Prostate gland (tissue), 2 donors: ENCODE data around the gene SLC25A10. TPM values are rescaled to one million over a fixed set of nuclear protein-coding genes. Genes with fewer than 3 reads are reported as not detected.
A peak's percentile ranks its signal among the peaks of the same experiment; 100 is the strongest.

Source experiments
- DNase-seq: peaks from one replicate; pipeline ENCODE4 v3.0.0-alpha.2; 2019; ENCODE audit warnings: low spot score
- H3K27ac ChIP-seq, 2 donors: fragments of 200-600 bp; sonication (generic); 2 replicates each; pipeline ENCODE4 v1.5.1; 2017 to 2019
- H3K27me3 ChIP-seq: fragments of 200-600 bp; sonication (generic); replicated peaks from 2 replicates; pipeline ENCODE4 v1.5.1; 2019; ENCODE audit not compliant: insufficient read depth
- H3K36me3 ChIP-seq, 2 donors: fragments of 200-600 bp; sonication (generic); 1 replicate in 1 of 2; 2 replicates in 1 of 2; pipeline versions ENCODE4 v1.5.1 to v1.8.1; 2017 to 2019
- H3K4me1 ChIP-seq: fragments of 200-600 bp; sonication (generic); replicated peaks from 2 replicates; pipeline ENCODE4 v1.5.1; 2019
- H3K4me3 ChIP-seq, 2 donors: fragments of 200-600 bp; sonication (generic); 2 replicates each; pipeline ENCODE4 v1.5.1; 2017 to 2019
- H3K9me3 ChIP-seq: fragments of 200-600 bp; sonication (generic); 2 replicates; pipeline ENCODE4 v1.5.1; 2017
- POLR2A ChIP-seq: fragments of 450-650 bp; IDR thresholded peaks from one replicate; pipeline ENCODE4 v1.6.1; 2016; ENCODE audit warnings: antibody characterized with exemption, mild to moderate bottlenecking
- POLR2AphosphoS5 ChIP-seq: sonication (generic); formaldehyde crosslinking; IDR thresholded peaks from one replicate; pipeline ENCODE4 v1.6.1; 2017; ENCODE audit warnings: antibody characterized with exemption
- WGBS: methylation state at CpG from one replicate; pipeline ENCODE4 v1.1.5; 2018; 5-methylcytosine and 5-hydroxymethylcytosine counted together
- intact Hi-C: fragments of 100-400 bp; cut with DNase I; formaldehyde crosslinking; loops from one replicate; pipeline ENCODE4 v1.14.2; 2022
- total RNA-seq, 2 donors: library from RNA; depleted of rRNA; stranded (reverse); fragments of >200 nt; gene quantifications; one replicate each; pipeline ENCODE4 v1.1.0, GENCODE V29; 2016
- TF ChIP-seq, protein P1 (sequence below), 4 experiments: fragments of 200-600 bp in 2 of 4; fragments of 450-650 bp in 2 of 4; sonication (generic) in 2 of 4; IDR thresholded peaks; 1 replicate in 3 of 4; 2 replicates in 1 of 4; pipeline ENCODE4 v1.5.1; 2016 to 2019; ENCODE audit warnings: antibody characterized with exemption in 4 of 4, mild to moderate bottlenecking in 2 of 4, moderate library complexity in 2 of 4

Gene SLC25A10
- total RNA-seq, 2 donors from 2014 or later: 39.1 to 39.4 TPM

DNA sequence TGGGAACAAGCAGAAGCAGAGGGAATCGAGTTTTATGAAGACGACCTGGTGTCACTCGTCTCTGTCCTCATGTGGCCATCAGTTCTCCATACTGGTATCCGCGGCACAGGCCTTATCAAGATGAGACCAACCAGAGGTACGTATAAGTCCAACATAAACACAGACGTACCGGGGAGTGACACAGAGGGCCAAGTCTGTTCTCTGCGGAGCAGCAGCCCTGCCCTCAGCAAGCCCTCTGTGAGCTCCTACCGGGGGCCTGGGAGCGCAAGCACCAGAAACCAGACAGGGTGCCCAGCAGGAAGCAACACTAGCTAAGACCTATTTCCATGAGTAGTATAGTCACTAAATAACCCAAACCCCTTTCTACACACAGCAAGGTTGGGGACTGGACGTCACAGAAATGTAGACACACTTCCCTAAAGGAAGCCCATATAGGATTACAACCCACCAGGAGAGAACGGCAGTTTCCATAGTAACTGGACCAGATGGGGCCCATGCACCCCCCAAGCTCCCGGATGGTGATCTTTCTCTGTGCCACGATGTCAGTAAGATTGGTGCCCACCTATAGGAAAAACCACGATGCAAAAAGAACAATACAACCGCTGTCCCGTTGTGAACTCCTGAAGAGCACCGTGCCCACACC lies 29.4 kb upstream of the SLC25A10 start:
- Histone ChIP-seq H3K27ac (no peak overlapping the region), H3K27me3 (no peaks in the 10 kb centered on the region), H3K4me1 (peaks cover 11% of the 10 kb centered on the region), H3K9me3 (no peaks in the 10 kb centered on the region), H3K36me3 (peaks cover 0 to 16% of the 10 kb centered on the region in 2 donors), H3K4me3 (peak overlapping the region; percentile 96 to 97)
- TF ChIP-seq POLR2A (no peak), POLR2AphosphoS5 (no peak)
- TF ChIP-seq, protein P1, sequence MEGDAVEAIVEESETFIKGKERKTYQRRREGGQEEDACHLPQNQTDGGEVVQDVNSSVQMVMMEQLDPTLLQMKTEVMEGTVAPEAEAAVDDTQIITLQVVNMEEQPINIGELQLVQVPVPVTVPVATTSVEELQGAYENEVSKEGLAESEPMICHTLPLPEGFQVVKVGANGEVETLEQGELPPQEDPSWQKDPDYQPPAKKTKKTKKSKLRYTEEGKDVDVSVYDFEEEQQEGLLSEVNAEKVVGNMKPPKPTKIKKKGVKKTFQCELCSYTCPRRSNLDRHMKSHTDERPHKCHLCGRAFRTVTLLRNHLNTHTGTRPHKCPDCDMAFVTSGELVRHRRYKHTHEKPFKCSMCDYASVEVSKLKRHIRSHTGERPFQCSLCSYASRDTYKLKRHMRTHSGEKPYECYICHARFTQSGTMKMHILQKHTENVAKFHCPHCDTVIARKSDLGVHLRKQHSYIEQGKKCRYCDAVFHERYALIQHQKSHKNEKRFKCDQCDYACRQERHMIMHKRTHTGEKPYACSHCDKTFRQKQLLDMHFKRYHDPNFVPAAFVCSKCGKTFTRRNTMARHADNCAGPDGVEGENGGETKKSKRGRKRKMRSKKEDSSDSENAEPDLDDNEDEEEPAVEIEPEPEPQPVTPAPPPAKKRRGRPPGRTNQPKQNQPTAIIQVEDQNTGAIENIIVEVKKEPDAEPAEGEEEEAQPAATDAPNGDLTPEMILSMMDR (IDR thresholded peaks at IDR 0.05): no peak
- DNase-seq: no peak
- intact Hi-C loops: no loop called here
- WGBS: 25% methylated on average over 19 of the region's 19 CpGs

DNA sequence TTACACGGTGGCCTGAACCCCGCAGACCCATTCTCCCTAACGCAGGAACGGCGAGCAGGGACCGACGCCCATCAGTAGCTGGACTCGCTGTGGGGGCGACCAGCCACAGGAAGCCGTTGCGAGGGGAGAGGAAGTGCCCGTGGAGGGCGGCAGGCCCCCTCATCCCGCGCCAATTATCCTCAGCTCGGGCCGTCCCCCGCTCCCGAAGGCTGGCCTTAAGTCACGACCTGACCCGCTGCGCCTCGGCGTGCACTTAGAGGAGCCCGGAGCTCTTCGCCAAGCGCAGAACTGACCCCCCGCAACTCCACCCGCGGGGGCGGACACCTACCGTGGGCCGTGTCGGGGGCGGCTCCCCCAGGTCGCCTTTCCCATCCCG lies 28.9 kb upstream of the SLC25A10 start:
- no peaks in the 10 kb centered on the region for H3K27me3 ChIP-seq
- peaks cover 0 to 21% of the 10 kb centered on the region in 2 donors for H3K36me3 ChIP-seq
- TF ChIP-seq POLR2A (no peak), POLR2AphosphoS5 (no peak)
- TF ChIP-seq, protein P1 (IDR thresholded peaks at IDR 0.05): no peak
- H3K27ac ChIP-seq: peak overlapping the region; percentile 28 to 66
- peaks cover 11% of the 10 kb centered on the region for H3K4me1 ChIP-seq
- WGBS: under 1% methylated on average over 37 of the region's 37 CpGs
- H3K4me3 ChIP-seq: peak overlapping the region; percentile 96 to 97
- intact Hi-C loops: no loop called here
- no peak for DNase-seq
- no peaks in the 10 kb centered on the region for H3K9me3 ChIP-seq

DNA sequence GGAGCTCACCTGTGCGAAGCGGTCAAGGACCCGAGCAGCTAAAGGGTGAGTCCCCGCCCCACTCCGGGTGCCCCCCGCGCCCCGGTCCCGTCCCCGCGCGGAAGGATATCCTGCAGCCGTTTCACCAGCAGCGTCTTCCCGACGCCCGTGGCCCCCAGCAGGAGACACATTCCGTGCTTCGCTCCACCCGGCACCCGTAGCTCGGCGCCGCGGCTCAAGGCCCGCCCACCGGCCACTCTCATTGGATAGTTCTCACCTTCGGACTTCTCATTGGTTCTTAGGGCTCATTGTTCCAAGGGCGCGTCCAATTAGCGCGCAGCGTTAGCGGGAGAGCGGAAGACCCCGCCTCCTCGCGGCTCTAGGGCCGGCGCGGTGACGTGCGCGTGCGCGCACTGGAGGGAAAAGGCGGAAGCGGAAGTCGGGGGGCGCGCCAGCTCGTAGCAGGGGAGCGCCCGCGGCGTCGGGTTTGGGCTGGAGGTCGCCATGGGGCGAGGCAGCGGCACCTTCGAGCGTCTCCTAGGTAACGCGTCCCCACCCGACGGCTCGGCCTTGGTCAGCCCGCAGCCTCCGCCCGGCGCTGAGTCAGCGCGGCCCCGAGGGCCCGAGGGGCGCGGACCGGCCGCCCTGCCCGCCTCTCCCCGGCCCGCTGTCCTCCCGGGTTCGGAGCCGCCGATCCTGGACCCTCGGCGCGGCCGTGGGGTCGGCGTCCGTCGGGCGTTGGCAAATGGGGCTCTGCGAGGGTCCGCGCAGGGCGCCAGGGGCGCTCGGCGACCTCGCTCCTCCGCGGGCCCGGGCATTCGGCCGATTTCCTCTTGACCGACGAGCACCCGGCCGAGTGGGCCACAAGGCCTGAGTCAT lies 28.3 kb upstream of the SLC25A10 start, which contains the start of the genes ARL16 and HGS:
Gene ARL16, minus strand, starts transcription at position 214 of the 858 bp plus-strand sequence. Its CDS starts 44 bp downstream, at position 170.
Gene HGS, plus strand, starts transcription at position 428 of the 858 bp plus-strand sequence. Its CDS starts 56 bp downstream, at position 484.
- peak within 1 kb of the TSS; percentile 96 to 97 for H3K4me3 ChIP-seq
- intact Hi-C loops: no loop called here
- no peaks in the 10 kb centered on the region for H3K9me3 ChIP-seq
- WGBS: under 1% methylated on average over 66 of the region's 112 CpGs
- TF ChIP-seq POLR2A (peak; percentile 66), POLR2AphosphoS5 (peak; percentile 98)
- TF ChIP-seq, protein P1 (IDR thresholded peaks at IDR 0.05): peak in 1 of 4 experiments; percentile 30
- peaks cover 11% of the 10 kb centered on the region for H3K4me1 ChIP-seq
- H3K27me3 ChIP-seq: no peaks in the 10 kb centered on the region
- peak within 1 kb of the TSS; percentile 62 to 66 for H3K27ac ChIP-seq
- DNase-seq: peak; percentile 98
- peaks cover 0 to 22% of the 10 kb centered on the region in 2 donors for H3K36me3 ChIP-seq

DNA sequence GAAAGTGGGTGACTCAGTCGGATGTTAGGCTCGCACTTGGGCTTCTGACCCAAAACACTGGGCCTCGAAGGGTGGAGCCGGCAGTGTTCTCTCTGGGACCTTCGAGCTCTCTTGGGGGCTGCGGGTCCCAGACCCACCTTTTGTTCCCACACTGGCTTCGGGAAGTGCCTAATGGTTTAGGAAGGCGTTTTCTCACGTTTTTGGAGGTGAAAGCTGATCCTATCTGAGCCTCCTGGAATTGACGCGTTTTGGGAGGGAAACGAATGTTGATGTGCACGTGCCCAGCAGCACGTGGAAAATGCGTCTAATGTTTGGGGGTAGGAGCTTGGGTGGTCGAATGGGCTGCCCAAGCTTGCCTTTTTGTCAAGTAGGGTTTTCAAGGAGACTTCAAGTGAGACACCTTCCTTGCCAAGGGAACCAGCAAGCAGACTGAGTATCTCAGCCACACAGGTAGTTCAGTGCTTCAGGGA lies 27.6 kb upstream of the SLC25A10 start:
- H3K4me1 ChIP-seq: peaks cover 11% of the 10 kb centered on the region
- no peaks in the 10 kb centered on the region for H3K9me3 ChIP-seq
- intact Hi-C loops: no loop called here
- under 1% methylated on average over 16 of the region's 16 CpGs for WGBS
- H3K27me3 ChIP-seq: no peaks in the 10 kb centered on the region
- DNase-seq: no peak
- TF ChIP-seq POLR2AphosphoS5: no peak
- TF ChIP-seq POLR2A: no peak
- TF ChIP-seq, protein P1 (IDR thresholded peaks at IDR 0.05): no peak
- peak overlapping the region; percentile 96 to 97 for H3K4me3 ChIP-seq
- peaks cover 0 to 24% of the 10 kb centered on the region in 2 donors for H3K36me3 ChIP-seq
- peak overlapping the region; percentile 56 to 62 for H3K27ac ChIP-seq
